VCaP (cell line): ENCODE results near the gene SPRY4.

Experiments
- H3K27ac ChIP-seq: fragments of 450-650 bp; 2 replicates; pipeline ENCODE4 v1.5.1; 2017
- CTCF ChIP-seq: fragments of 450-650 bp; conservative IDR thresholded peaks from 2 replicates; pipeline ENCODE4 v1.5.1; 2017; ENCODE audit warnings: mild to moderate bottlenecking, moderate library complexity

Gene SPRY4

GRCh38 chr5:142317173-142317572 lies 7.6 kb downstream of the SPRY4 start:
- no peak overlapping the region for H3K27ac ChIP-seq

GRCh38 chr5:142316681-142317080 lies 8.1 kb downstream of the SPRY4 start:
- TF ChIP-seq CTCF = no peak
- no peak overlapping the region for H3K27ac ChIP-seq

More at GRCh38 chr5:142317173-142317572, 7.6 kb downstream of the SPRY4 start:
- TF ChIP-seq CTCF = no peak

- TF ChIP-seq CTCF = no peak
- no peak overlapping the region for H3K27ac ChIP-seq
Observed at GRCh38 chr5:142316051-142316450, 8.8 kb downstream of the SPRY4 start.

GRCh38 chr5:142315096-142315900 lies 9.5 kb downstream of the SPRY4 start:
- TF ChIP-seq CTCF = no peak
- H3K27ac ChIP-seq = no peak overlapping the region

- TF ChIP-seq CTCF = no peak
- H3K27ac ChIP-seq = no peak overlapping the region
Observed at GRCh38 chr5:142314606-142315005, 10.2 kb downstream of the SPRY4 start.

- H3K27ac ChIP-seq = no peak overlapping the region
- no peak for TF ChIP-seq CTCF
Observed at GRCh38 chr5:142314109-142314508, 10.7 kb downstream of the SPRY4 start.

- no peak for TF ChIP-seq CTCF
- H3K27ac ChIP-seq = no peak overlapping the region
Observed at GRCh38 chr5:142313682-142314081, 11.1 kb downstream of the SPRY4 start.
